OCI-LY3 (cell line): Measurements from ENCODE around the gene ACTL7A.

Experiments
- H2AFZ ChIP-seq: fragments of 200-600, 300-600 bp; shearing (Covaris generic); 2 replicates; pipeline ENCODE4 v1.6.0; 2014; ENCODE audit warnings: antibody characterized with exemption, low read depth, low read length
- H3K27ac ChIP-seq: fragments of 200-600, 300-600 bp; sonication (generic); 2 replicates; pipeline ENCODE4 v1.5.1; 2014; ENCODE audit warnings: mild to moderate bottlenecking, low read length, moderate library complexity, mixed read lengths
- H3K27me3 ChIP-seq: fragments of 200-600, 300-600 bp; sonication (generic); 2 replicates; pipeline ENCODE4 v1.6.1; 2014; ENCODE audit warnings: low read depth, low read length, mixed read lengths
- H3K36me3 ChIP-seq: fragments of 200-600, 300-600 bp; sonication (generic); replicated peaks from 2 replicates; pipeline ENCODE3; 2014; ENCODE audit warnings: low read depth, low read length, mixed read lengths
- H3K4me1 ChIP-seq: fragments of 300-600, 200-600 bp; sonication (generic); 2 replicates; pipeline ENCODE4 v1.6.1; 2014; ENCODE audit warnings: low read length, mixed read lengths
- H3K4me2 ChIP-seq: fragments of 200-600, 300-600 bp; sonication (generic); 2 replicates; pipeline ENCODE4 v1.6.1; 2014; ENCODE audit warnings: low read length, mixed read lengths
- H3K4me3 ChIP-seq: fragments of 300-600, 200-600 bp; sonication (generic); 2 replicates; pipeline ENCODE4 v1.5.1; 2014; ENCODE audit warnings: antibody characterized with exemption, mild to moderate bottlenecking, low read length, moderate library complexity
- H3K79me2 ChIP-seq: fragments of 300-600, 200-600 bp; shearing (Covaris generic); 2 replicates; pipeline ENCODE4 v1.6.1; 2014; ENCODE audit warnings: mild to moderate bottlenecking, low read length, mixed read lengths
- H3K9ac ChIP-seq: fragments of 300-600, 200-600 bp; shearing (Covaris generic); 2 replicates; pipeline ENCODE4 v1.6.0; 2014; ENCODE audit warnings: mild to moderate bottlenecking, low read length, moderate library complexity
- H3K9me3 ChIP-seq: fragments of 200-600, 300-600 bp; shearing (Covaris generic); 2 replicates; pipeline ENCODE4 v1.6.1; 2014; ENCODE audit warnings: low read length, mixed read lengths; ENCODE audit not compliant: insufficient read depth
- H4K20me1 ChIP-seq: fragments of 200-600, 300-600 bp; sonication (generic); 2 replicates; pipeline ENCODE4 v1.6.1; 2016; ENCODE audit warnings: low read length, mixed read lengths; ENCODE audit not compliant: insufficient read depth
- EZH2phosphoT487 ChIP-seq: fragments of 200-600 bp; shearing (Covaris generic); IDR thresholded peaks from 2 replicates; pipeline ENCODE4 v1.6.1; 2018; ENCODE audit warnings: antibody characterized with exemption, mixed run types, low read depth
- TF ChIP-seq, protein P1 (sequence below): fragments of 200-600, 300-600 bp; sonication (generic); IDR thresholded peaks from 2 replicates; pipeline ENCODE4 v1.5.1; 2014; ENCODE audit warnings: antibody characterized with exemption, low read length, low read depth

ACTL7A gene

DNA sequence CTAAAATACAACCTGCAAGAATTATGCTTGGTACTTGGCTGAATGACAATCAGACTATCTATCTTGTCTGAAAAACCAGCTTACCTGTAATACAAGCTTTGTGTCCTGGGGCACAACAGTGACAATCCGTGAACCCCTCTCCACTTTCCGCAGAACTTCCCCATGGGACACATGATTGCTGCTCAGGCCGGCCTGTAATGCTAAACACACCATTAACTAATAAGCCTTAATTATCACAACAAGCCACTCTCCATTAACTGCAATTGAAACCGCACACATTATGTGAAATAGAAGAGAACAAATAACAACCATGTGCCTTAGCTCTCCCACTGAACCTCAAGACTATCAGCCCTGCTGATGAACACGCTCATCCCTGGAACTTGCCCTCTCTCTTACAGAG, 38.1 kb downstream of the ACTL7A start:
- Histone ChIP-seq H3K36me3 (peaks cover 40% of the 10 kb centered on the region), H3K79me2 (no peaks in the 10 kb centered on the region), H2AFZ (no peak overlapping the region), H3K27me3 (no peaks in the 10 kb centered on the region), H3K27ac (no peak overlapping the region), H4K20me1 (no peaks in the 10 kb centered on the region), H3K4me1 (no peaks in the 10 kb centered on the region), H3K9ac (no peak overlapping the region), H3K9me3 (no peaks in the 10 kb centered on the region), H3K4me3 (no peak overlapping the region), H3K4me2 (no peak overlapping the region)
- TF ChIP-seq, protein P1, sequence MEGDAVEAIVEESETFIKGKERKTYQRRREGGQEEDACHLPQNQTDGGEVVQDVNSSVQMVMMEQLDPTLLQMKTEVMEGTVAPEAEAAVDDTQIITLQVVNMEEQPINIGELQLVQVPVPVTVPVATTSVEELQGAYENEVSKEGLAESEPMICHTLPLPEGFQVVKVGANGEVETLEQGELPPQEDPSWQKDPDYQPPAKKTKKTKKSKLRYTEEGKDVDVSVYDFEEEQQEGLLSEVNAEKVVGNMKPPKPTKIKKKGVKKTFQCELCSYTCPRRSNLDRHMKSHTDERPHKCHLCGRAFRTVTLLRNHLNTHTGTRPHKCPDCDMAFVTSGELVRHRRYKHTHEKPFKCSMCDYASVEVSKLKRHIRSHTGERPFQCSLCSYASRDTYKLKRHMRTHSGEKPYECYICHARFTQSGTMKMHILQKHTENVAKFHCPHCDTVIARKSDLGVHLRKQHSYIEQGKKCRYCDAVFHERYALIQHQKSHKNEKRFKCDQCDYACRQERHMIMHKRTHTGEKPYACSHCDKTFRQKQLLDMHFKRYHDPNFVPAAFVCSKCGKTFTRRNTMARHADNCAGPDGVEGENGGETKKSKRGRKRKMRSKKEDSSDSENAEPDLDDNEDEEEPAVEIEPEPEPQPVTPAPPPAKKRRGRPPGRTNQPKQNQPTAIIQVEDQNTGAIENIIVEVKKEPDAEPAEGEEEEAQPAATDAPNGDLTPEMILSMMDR: no peak
- no peak for TF ChIP-seq EZH2phosphoT487

DNA sequence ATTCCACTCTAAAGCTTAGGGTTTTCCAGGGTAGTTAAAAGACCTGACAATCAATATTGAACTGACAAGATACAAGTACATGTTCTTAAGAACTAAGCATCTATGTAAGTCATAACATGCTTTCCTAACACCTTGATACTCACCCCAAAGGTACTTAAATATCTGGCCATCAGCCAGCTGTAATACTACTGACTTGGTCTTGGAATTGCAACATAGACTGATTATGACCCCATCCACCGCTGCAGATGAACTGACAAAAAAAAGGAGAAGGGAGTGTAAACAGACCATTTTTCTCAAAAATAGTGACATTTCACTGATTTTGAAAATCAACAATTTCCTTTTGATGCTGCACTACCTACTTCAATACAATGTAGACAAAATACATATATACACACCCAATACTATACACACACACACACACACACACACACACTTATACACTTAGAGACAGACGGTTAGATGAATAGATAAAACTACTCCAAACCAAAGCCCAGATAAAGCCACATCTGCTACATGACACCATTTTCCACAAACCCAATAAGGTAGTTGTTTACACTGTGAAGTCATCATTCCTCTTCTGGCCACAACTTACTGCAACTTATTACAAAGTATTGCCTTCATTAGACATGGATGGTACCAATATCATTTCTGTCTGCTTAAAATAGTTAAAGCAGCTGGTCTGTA, 41.5 kb downstream of the ACTL7A start:
- H3K4me3 ChIP-seq: no peak overlapping the region
- H3K27me3 ChIP-seq: no peaks in the 10 kb centered on the region
- peaks cover 37% of the 10 kb centered on the region for H3K36me3 ChIP-seq
- no peaks in the 10 kb centered on the region for H3K4me1 ChIP-seq
- no peaks in the 10 kb centered on the region for H3K9me3 ChIP-seq
- H3K27ac ChIP-seq: no peak overlapping the region
- H4K20me1 ChIP-seq: no peaks in the 10 kb centered on the region
- TF ChIP-seq, protein P1: no peak
- TF ChIP-seq EZH2phosphoT487: no peak
- H3K4me2 ChIP-seq: no peak overlapping the region
- no peaks in the 10 kb centered on the region for H3K79me2 ChIP-seq
- no peak overlapping the region for H3K9ac ChIP-seq
- H2AFZ ChIP-seq: no peak overlapping the region

DNA sequence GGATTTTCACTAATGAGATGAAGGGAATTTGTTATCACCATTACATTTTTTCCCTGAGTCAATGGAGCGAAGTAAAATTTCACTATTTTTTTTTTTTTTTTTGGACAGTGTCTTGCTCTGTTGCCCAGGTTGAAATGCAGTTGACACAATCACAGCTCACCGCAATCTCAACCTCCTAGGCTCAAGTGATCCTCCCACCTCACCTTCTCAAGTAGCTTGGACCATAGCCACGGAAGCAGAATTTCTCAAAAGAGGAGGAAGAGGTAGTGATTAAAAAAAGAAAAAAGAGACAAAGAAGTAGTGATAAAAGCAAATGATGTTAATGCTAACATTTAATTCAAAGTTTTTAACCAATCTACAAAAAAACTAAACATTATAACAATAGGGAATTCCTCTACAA, 42.1 kb downstream of the ACTL7A start:
- Histone ChIP-seq H2AFZ (no peak overlapping the region), H4K20me1 (no peaks in the 10 kb centered on the region), H3K27ac (no peak overlapping the region), H3K36me3 (peaks cover 41% of the 10 kb centered on the region), H3K4me2 (no peak overlapping the region), H3K79me2 (no peaks in the 10 kb centered on the region), H3K4me1 (no peaks in the 10 kb centered on the region), H3K9ac (no peak overlapping the region), H3K9me3 (no peaks in the 10 kb centered on the region), H3K27me3 (no peaks in the 10 kb centered on the region), H3K4me3 (no peak overlapping the region)
- no peak for TF ChIP-seq EZH2phosphoT487
- TF ChIP-seq, protein P1: no peak

DNA sequence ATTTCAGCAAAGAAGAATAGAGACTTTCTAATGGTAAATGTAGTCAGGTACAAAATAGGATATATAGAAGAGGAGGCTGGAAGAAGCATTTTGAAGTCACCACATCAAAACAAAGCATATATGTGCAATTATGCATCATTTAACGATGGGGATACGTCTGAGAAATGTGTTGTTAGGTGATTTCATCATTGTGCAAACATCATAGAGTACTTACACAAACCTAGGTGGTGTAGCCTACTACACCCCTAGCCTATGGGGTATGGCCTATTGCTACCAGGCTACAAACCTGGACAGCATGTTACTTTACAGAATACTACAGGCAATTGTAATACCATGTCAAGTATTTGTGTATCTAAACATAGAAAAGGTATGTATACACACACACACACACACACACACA, 43.4 kb downstream of the ACTL7A start:
- TF ChIP-seq EZH2phosphoT487: no peak
- TF ChIP-seq, protein P1: no peak
- H3K9ac ChIP-seq: no peak overlapping the region
- H2AFZ ChIP-seq: no peak overlapping the region
- H3K4me2 ChIP-seq: no peak overlapping the region
- no peaks in the 10 kb centered on the region for H3K9me3 ChIP-seq
- H3K4me1 ChIP-seq: no peaks in the 10 kb centered on the region
- no peaks in the 10 kb centered on the region for H3K79me2 ChIP-seq
- no peak overlapping the region for H3K27ac ChIP-seq
- H3K4me3 ChIP-seq: no peak overlapping the region
- peaks cover 39% of the 10 kb centered on the region for H3K36me3 ChIP-seq
- no peaks in the 10 kb centered on the region for H3K27me3 ChIP-seq
- no peaks in the 10 kb centered on the region for H4K20me1 ChIP-seq
